GM18873 (cell line): ENCODE measurements around the gene SMIM1.
"Not testable (repeated sequence)": the region's sequence is repeated elsewhere in the genome, so short reads cannot be mapped to it uniquely, and the experiment has no call there.

ENCODE experiments used
- ATAC-seq: cut with Tn5 transposase; IDR thresholded peaks from one replicate; pipeline ENCODE4 v1.9.1; 2021; ENCODE audit warnings: mild to moderate bottlenecking, moderate library complexity, moderate number of reproducible peaks; ENCODE audit not compliant: unreplicated experiment, low FRiP score

Gene SMIM1

GRCh38 chr1:3789421-3790300, 17.1 kb downstream of the SMIM1 start:
- no peak for ATAC-seq

- ATAC-seq, result no peak
These were observed 18.0 kb downstream of the SMIM1 start for GRCh38 chr1:3790500-3790923.

GRCh38 chr1:3790952-3791351, 18.4 kb downstream of the SMIM1 start:
- ATAC-seq, result no peak

- peak; percentile 5 for ATAC-seq
These were observed 23.1 kb downstream of the SMIM1 start for GRCh38 chr1:3795453-3796214.

- ATAC-seq, result peak; percentile 91
These were observed 23.9 kb downstream of the SMIM1 start, which contains the start of gene LRRC47 for GRCh38 chr1:3796215-3797061. Gene LRRC47 (minus strand): TSS chr1:3796498. CDS start chr1:3796476, 22 bp downstream.

- ATAC-seq, result no peak
These were observed 27.6 kb downstream of the SMIM1 start for GRCh38 chr1:3799976-3800685.

- not testable (repeated sequence) for ATAC-seq
These were observed 28.2 kb downstream of the SMIM1 start for GRCh38 chr1:3800795-3801194.

- no peak for ATAC-seq
These were observed 31.5 kb downstream of the SMIM1 start for GRCh38 chr1:3803905-3804626.

- not testable (repeated sequence) for ATAC-seq
These were observed 32.0 kb downstream of the SMIM1 start for GRCh38 chr1:3804627-3804944.

GRCh38 chr1:3805038-3805437, 32.5 kb downstream of the SMIM1 start:
- no peak for ATAC-seq

GRCh38 chr1:3807769-3808168, 35.2 kb downstream of the SMIM1 start:
- no peak for ATAC-seq

- ATAC-seq, result no peak
These were observed 37.1 kb downstream of the SMIM1 start for GRCh38 chr1:3809680-3810079.

- ATAC-seq, result not testable (repeated sequence)
These were observed 37.7 kb downstream of the SMIM1 start for GRCh38 chr1:3810149-3810761.

- ATAC-seq, result no peak
These were observed 39.0 kb downstream of the SMIM1 start for GRCh38 chr1:3811595-3811911.

- no peak for ATAC-seq
These were observed 41.5 kb downstream of the SMIM1 start for GRCh38 chr1:3814065-3814464.

GRCh38 chr1:3814771-3815561, 42.4 kb downstream of the SMIM1 start:
- ATAC-seq, result no peak

GRCh38 chr1:3816331-3817137, 44.0 kb downstream of the SMIM1 start:
- no peak for ATAC-seq
